Limb (tissue), 2 donors: ENCODE measurements around the gene CRYGC.
"Not testable (repeated sequence)": the region's sequence is repeated elsewhere in the genome, so short reads cannot be mapped to it uniquely, and the experiment has no call there.

Source experiments
- DNase-seq, 2 donors: peaks; one replicate each; pipeline ENCODE4 v3.0.0-alpha.2; 2016; ENCODE audit errors: extremely low spot score in 2 of 2

CRYGC gene

GRCh38 chr2:208136716-208137094 is 7.1 kb upstream of the CRYGC start:
- no peak for DNase-seq

GRCh38 chr2:208135794-208136715 is 6.4 kb upstream of the CRYGC start:
- no peak for DNase-seq

GRCh38 chr2:208134928-208135586 is 5.4 kb upstream of the CRYGC start:
- no peak for DNase-seq

GRCh38 chr2:208130712-208131110 is 1.1 kb upstream of the CRYGC start:
- no peak for DNase-seq

- DNase-seq, result no peak
Measured at GRCh38 chr2:208128136-208128535, 1.5 kb downstream of the CRYGC start.

- DNase-seq, result no peak
Measured at GRCh38 chr2:208127090-208127489, 2.5 kb downstream of the CRYGC start.

- no peak for DNase-seq
Measured at GRCh38 chr2:208125251-208125650, 4.4 kb downstream of the CRYGC start.

- peak in 1 of 2 donors; percentile 66 for DNase-seq
Measured at GRCh38 chr2:208124013-208124715, 5.5 kb downstream of the CRYGC start, which contains the start of gene CRYGD. Gene CRYGD (minus strand): TSS chr2:208124524. CDS start chr2:208124473, 51 bp downstream.

- DNase-seq, result no peak
Measured at GRCh38 chr2:208122248-208122647, 7.4 kb downstream of the CRYGC start.

- DNase-seq, result no peak
Measured at GRCh38 chr2:208118918-208119317, 10.7 kb downstream of the CRYGC start.

GRCh38 chr2:208117390-208117789 is 12.2 kb downstream of the CRYGC start:
- DNase-seq, result not testable (repeated sequence)

GRCh38 chr2:208112969-208113368 is 16.7 kb downstream of the CRYGC start:
- DNase-seq, result no peak

GRCh38 chr2:208112273-208112745 is 17.3 kb downstream of the CRYGC start:
- DNase-seq, result peak in 1 of 2 donors; percentile 56

GRCh38 chr2:208103616-208104015 is 26.0 kb downstream of the CRYGC start:
- DNase-seq, result no peak

- peak in 1 of 2 donors; percentile 38 for DNase-seq
Measured at GRCh38 chr2:208101716-208102631, 27.7 kb downstream of the CRYGC start.

GRCh38 chr2:208099682-208100470 is 29.8 kb downstream of the CRYGC start:
- no peak for DNase-seq

- DNase-seq, result not testable (repeated sequence)
Measured at GRCh38 chr2:208098701-208099100, 30.9 kb downstream of the CRYGC start.

GRCh38 chr2:208098267-208098666 is 31.4 kb downstream of the CRYGC start:
- DNase-seq, result no peak

GRCh38 chr2:208097801-208098200 is 31.8 kb downstream of the CRYGC start:
- peak in 1 of 2 donors; percentile 13 for DNase-seq

GRCh38 chr2:208097313-208097712 is 32.3 kb downstream of the CRYGC start:
- no peak for DNase-seq
